Inflammatory macrophage (primary cell): ENCODE data around the gene CHCHD2.
"Not testable (repeated sequence)": the region's sequence is repeated elsewhere in the genome, so short reads cannot be mapped to it uniquely, and the experiment has no call there.

ENCODE experiments used
- DNase-seq, 2 donors: peaks; one replicate each; pipeline ENCODE4 v3.0.0-alpha.2; 2020 to 2022
- total RNA-seq, 18 experiments: gene quantifications; one replicate each; lab custom pipeline; 2026; ENCODE audit warnings: mixed read lengths in 6 of 18, inconsistent platforms in 2 of 18; lab: John Stamatoyannopoulos, UW

The CHCHD2 gene, protein sequence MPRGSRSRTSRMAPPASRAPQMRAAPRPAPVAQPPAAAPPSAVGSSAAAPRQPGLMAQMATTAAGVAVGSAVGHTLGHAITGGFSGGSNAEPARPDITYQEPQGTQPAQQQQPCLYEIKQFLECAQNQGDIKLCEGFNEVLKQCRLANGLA
- total RNA-seq, result 164 to 295 (median 239) reads per million in 18 experiments

DNA sequence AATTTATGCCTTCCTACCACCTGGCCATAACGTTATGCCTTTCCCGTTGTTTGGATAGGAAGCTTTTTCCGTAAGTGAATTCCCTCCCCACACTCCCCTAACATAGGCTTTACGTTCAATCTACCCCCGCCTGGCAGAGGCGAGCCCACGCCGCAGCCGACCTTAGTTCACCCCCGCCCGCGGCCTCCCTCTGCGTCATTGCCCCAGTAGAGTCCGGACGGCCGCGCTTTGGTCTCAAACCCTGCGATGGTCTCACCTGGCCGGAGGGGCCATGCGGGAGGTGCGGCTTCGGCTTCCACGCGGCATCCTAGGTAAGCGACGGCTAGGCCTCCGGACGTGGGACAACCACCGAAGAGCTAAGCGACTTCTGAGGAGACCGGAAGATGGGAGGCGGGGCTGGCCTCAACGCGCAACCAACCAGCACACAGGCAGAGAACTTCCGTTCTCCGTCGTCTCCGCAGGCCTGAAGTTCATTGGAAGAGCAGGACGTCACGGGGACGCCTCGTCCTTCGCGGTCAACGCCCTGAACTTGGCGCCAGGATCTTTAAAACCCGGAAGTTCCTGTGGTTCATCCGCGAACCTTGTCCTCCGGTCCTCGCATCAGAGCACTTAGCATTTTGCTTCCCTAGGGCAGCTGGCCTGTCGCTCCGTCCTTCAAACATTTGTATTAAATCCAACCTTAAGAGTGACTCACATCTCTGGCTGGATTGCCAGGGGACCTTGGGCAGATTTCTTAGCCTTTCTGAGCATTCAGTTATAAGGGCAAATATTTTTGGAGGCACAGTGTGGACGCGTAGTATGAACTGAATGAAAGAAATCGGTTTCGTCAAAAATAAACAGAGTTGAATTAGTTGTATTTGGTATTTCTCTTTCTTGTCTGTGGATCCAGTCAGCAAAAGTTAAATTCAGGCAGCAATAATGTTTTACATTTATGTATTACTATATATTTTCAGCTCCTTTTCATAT is at the start of gene CHCHD2:
Gene CHCHD2 (minus strand): TSS at position 369 of the 966 bp plus-strand sequence. CDS start 63 bp downstream, at position 306.
- peak; percentile 99 for DNase-seq

DNA sequence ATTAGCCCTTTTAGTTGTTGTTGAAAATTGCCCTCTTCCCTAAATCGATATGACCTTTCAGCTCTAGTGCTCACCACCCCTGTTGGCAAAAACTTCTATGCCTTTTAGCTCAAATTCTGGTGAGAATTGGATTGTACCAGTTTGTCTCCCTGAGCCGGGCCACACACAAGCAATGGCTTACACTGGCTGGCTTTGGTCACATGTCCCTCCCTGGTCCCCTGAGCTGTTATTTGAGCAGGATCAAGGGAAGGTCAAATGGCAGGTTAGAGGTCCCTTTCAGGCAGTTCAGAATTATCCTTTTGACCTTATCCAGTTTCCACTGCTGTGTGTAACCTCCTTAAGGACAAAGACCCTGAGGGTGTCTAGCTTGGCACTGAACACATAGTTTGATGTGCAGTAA is 24.8 kb upstream of the CHCHD2 start:
- not testable (repeated sequence) for DNase-seq

GRCh38 chr7:56127241-56127975 is 21.1 kb upstream of the CHCHD2 start:
- DNase-seq, result no peak

GRCh38 chr7:56125831-56126230 is 19.6 kb upstream of the CHCHD2 start:
- no peak for DNase-seq

- DNase-seq, result no peak
Observed at GRCh38 chr7:56124981-56125380, 18.7 kb upstream of the CHCHD2 start.

GRCh38 chr7:56121440-56121839 is 15.2 kb upstream of the CHCHD2 start:
- no peak for DNase-seq

DNA sequence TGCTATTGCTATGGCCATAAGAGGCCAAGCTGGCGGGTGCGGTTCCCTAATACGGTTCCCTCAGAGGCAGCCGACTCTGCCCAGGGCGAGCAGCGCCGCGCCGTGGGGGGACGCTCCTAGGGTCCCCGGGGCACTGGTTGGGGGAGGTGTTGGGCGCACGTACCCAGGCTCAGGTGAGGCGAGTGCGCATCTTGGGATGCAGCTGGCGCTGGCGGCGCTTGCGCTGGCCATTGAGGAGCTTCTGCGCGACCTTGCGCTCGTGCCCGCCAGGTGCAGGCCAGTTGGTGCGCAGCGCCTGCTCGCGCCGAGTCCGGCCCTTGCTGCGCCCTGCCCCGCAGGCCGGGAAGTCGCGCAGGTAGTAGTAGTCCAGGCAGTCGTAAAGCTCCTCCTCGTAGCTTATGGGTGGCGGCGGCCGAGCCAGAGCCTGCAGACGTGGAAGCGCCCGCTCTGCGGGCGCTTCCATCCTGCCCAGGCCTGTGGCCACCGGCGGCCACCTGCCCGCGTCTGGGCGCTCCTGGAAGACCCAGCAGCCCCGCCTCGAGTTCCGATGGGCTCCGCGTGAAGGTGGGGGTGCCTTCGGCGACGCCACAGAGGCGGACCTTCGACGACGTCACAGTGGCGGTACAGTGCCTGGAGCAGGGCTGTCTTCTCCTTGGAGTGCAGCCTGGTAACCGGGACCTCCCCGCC is 9.7 kb upstream of the CHCHD2 start, which contains the start of gene NUPR2:
Gene NUPR2 (minus strand): TSS at position 566 of the 687 bp plus-strand sequence. CDS start 103 bp downstream, at position 463.
- DNase-seq, result no peak

DNA sequence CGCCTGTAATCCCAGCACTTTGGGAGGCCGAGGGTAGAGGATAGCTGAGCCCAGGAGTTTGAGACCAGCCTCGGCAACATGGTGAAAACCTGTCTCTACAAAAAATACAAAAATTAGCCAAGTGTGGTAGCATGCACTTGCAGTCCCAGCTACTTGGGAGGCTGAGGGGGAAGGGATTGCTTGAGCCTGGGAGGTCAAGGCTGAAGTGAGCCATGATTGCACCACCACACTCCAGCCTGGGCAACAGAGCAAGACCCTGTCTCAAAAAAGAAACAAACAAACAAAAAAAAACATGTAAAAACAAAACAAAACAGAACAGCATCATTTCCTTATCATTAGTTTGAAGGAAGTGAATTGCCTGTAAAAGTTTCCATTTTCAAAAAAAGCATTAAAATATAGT is 6.0 kb upstream of the CHCHD2 start:
- DNase-seq, result not testable (repeated sequence)

DNA sequence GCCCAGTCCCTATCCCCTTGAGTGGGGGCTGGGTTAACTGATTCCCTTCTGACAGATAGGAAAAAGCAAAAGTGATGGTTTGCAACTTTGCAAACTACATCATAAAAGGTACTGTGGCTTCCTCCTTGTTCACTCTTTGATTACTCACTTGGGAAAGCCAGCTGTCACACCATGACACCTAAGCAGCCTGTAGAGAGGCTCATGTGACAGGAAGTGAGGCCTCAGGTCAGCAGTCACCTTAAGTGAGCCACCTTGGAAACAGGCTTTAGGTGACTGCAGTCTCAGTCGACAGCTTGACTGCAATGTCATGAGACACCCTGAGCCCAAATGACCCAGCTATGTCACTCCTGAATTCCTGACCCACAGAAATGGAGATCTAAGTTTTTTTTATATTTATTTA is 4.3 kb upstream of the CHCHD2 start:
- no peak for DNase-seq

DNA sequence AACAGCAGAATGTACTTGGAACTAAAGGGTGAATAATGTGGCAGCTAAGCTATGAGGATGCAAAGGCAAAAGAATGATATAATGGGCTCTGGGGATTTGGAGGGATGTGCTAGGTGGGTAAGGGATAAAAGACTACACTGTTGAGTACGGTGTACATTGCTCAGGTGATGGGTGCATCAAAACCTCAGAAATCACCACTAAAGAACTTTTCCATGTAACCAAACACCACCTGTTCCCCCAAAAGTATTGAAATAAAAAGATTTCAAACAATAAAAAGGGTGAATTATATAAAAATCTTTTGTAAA is 1.6 kb upstream of the CHCHD2 start:
- no peak for DNase-seq

DNA sequence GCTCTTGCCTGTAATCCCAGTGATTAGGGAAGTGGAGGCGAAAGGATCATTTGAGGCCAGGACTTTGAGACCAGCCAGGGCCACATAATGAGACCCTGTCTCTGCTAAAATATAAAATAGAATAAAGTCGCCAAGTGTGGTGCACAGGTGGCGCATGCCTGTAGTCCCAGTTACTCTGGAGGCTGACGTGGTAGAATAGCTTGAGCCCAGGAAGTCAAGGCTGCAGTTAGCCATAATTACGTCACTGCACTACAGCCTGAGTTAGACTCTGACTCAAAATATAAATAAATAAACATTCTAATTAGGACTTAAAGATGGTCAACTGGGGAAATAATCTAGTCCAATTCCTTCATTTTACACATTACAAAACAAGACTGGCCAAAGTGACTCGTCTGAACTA is 768 bp downstream of the CHCHD2 start:
- peak; percentile 23 to 53 for DNase-seq

DNA sequence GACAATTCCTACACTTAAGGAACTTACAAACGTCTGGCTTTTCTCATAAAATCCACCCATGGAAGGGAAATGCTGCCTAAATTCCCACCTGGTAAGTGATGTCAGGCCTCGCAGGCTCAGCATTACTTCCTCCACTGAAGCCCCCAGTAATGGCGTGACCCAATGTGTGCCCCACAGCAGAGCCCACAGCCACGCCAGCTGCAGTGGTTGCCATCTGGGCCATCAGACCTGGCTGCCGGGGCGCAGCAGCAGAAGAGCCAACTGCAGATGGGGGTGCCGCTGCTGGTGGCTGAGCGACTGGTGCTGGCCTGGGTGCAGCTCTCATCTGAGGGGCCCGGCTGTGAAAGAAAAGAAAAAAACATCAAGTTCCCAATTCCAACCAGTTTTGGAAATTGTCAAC is 2.1 kb downstream of the CHCHD2 start:
- not testable (repeated sequence) for DNase-seq

GRCh38 chr7:56099653-56100052 is 6.6 kb downstream of the CHCHD2 start:
- DNase-seq, result no peak

- DNase-seq, result not testable (repeated sequence)
Observed at GRCh38 chr7:56098187-56099008, 7.9 kb downstream of the CHCHD2 start.

DNA sequence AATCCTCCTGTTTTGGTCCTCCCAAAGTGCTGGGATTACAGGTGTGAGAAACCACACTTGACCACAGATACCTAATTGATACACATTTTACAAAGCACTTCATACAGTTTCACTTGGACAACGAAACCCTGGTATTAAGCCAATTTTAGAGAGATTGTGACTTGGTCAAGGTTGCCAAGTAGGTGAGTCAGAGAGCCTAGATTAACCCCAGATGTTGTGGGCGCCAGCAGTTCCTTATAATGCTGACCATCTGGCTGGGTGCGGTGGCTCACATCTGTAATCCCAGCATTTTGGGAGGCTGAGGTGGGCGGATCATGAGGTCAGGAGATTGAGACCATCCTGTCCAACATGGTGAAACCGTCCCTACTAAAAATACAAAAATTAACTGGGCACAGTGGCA is 8.6 kb downstream of the CHCHD2 start:
- peak; percentile 42 to 70 for DNase-seq

GRCh38 chr7:56092789-56093531 is 13.3 kb downstream of the CHCHD2 start, which contains the start of gene PHKG1:
Gene PHKG1, minus strand, starts transcription at chr7:56092952. Its CDS starts 4,011 bp downstream, at chr7:56088941.
- DNase-seq, result no peak

GRCh38 chr7:56092388-56092787 is 13.9 kb downstream of the CHCHD2 start:
- not testable (repeated sequence) for DNase-seq

- DNase-seq, result no peak
Observed at GRCh38 chr7:56091591-56091990, 14.7 kb downstream of the CHCHD2 start.

DNA sequence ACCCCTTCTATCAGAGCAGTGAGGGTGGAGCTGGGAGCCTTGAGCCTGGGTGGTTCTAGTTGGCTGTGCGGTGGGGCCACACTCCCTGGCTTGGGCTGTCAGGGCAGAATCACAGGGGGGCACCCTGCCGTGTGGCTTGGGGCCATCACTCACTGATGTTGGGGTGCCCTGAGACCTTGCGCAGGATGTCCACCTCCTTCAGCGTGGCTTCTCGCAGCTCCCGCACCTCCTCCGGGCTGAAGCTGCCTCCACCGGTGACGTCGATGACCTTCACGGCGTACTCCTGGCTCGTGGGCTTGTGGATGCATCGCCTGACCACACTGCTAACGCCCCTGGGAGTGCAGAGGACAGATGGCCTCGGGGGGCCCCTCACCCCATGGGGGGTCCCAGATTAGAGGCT is 18.8 kb downstream of the CHCHD2 start:
- no peak for DNase-seq

- DNase-seq, result no peak
Observed at GRCh38 chr7:56086761-56087160, 19.5 kb downstream of the CHCHD2 start.
